ENCODE data around the gene SMCO4.
"Not testable (repeated sequence)": the region's sequence is repeated elsewhere in the genome, so short reads cannot be mapped to it uniquely, and the experiment has no call there.

The SMCO4 gene

GRCh38 chr11:93560199-93560932, 17.2 kb upstream of the SMCO4 start:
- no peak for DNase-seq (ENCODE audit: low read depth in 2 of 2)

- no peak for DNase-seq (ENCODE audit: low read depth in 2 of 2)
These were observed 16.5 kb upstream of the SMCO4 start for GRCh38 chr11:93559681-93560080.

GRCh38 chr11:93552874-93553273, 9.7 kb upstream of the SMCO4 start:
- no peak for DNase-seq (ENCODE audit: low read depth in 2 of 2)

- DNase-seq (ENCODE audit: low read depth in 2 of 2), result no peak
These were observed 6.8 kb upstream of the SMCO4 start for GRCh38 chr11:93549976-93550375.

GRCh38 chr11:93548679-93549319, 5.6 kb upstream of the SMCO4 start:
- no peak for DNase-seq (ENCODE audit: low read depth in 2 of 2)

GRCh38 chr11:93547773-93548172, 4.6 kb upstream of the SMCO4 start:
- no peak for DNase-seq (ENCODE audit: low read depth in 2 of 2)

- no peak for DNase-seq (ENCODE audit: low read depth in 2 of 2)
These were observed 3.8 kb upstream of the SMCO4 start for GRCh38 chr11:93547028-93547427.

- no peak for DNase-seq (ENCODE audit: low read depth in 2 of 2)
These were observed 2.4 kb upstream of the SMCO4 start for GRCh38 chr11:93545566-93545965.

GRCh38 chr11:93542811-93543229, 371 bp downstream of the SMCO4 start:
- DNase-seq (ENCODE audit: low read depth in 2 of 2), result no peak

- DNase-seq (ENCODE audit: low read depth in 2 of 2), result no peak
These were observed 1.0 kb downstream of the SMCO4 start for GRCh38 chr11:93541884-93542810.

GRCh38 chr11:93540896-93541553, 2.2 kb downstream of the SMCO4 start:
- DNase-seq (ENCODE audit: low read depth in 2 of 2), result no peak

- no peak for DNase-seq (ENCODE audit: low read depth in 2 of 2)
These were observed 2.9 kb downstream of the SMCO4 start for GRCh38 chr11:93540337-93540736.

- no peak for DNase-seq (ENCODE audit: low read depth in 2 of 2)
These were observed 5.4 kb downstream of the SMCO4 start for GRCh38 chr11:93537767-93538261.

- no peak for DNase-seq (ENCODE audit: low read depth in 2 of 2)
These were observed 6.1 kb downstream of the SMCO4 start for GRCh38 chr11:93537049-93537448.

GRCh38 chr11:93536101-93536861, 6.9 kb downstream of the SMCO4 start:
- no peak for DNase-seq (ENCODE audit: low read depth in 2 of 2)

- DNase-seq (ENCODE audit: low read depth in 2 of 2), result not testable (repeated sequence)
These were observed 7.6 kb downstream of the SMCO4 start for GRCh38 chr11:93535578-93535977.

GRCh38 chr11:93532806-93533205, 10.4 kb downstream of the SMCO4 start:
- no peak for DNase-seq (ENCODE audit: low read depth in 2 of 2)

- DNase-seq (ENCODE audit: low read depth in 2 of 2), result no peak
These were observed 10.9 kb downstream of the SMCO4 start for GRCh38 chr11:93532281-93532789.

- no peak for DNase-seq (ENCODE audit: low read depth in 2 of 2)
These were observed 12.7 kb downstream of the SMCO4 start for GRCh38 chr11:93530468-93530826.

- DNase-seq (ENCODE audit: low read depth in 2 of 2), result no peak
These were observed 13.3 kb downstream of the SMCO4 start for GRCh38 chr11:93529707-93530467.

Measured in stimulated activated CD4-positive, alpha-beta T cell treated with anti-CD3 and anti-CD28 coated beads, Interleukin-15, amount 100 ng/mL, for 48 hours (primary cell).